ENCODE results near the gene C11orf16. TPM values are rescaled to one million over a fixed set of nuclear protein-coding genes. Genes with fewer than 3 reads are reported as not detected.
A peak's percentile ranks its signal among the peaks of the same experiment; 100 is the strongest.

C11orf16 gene
- total RNA-seq, 1 experiment from 2014 or later, result not detected

DNA sequence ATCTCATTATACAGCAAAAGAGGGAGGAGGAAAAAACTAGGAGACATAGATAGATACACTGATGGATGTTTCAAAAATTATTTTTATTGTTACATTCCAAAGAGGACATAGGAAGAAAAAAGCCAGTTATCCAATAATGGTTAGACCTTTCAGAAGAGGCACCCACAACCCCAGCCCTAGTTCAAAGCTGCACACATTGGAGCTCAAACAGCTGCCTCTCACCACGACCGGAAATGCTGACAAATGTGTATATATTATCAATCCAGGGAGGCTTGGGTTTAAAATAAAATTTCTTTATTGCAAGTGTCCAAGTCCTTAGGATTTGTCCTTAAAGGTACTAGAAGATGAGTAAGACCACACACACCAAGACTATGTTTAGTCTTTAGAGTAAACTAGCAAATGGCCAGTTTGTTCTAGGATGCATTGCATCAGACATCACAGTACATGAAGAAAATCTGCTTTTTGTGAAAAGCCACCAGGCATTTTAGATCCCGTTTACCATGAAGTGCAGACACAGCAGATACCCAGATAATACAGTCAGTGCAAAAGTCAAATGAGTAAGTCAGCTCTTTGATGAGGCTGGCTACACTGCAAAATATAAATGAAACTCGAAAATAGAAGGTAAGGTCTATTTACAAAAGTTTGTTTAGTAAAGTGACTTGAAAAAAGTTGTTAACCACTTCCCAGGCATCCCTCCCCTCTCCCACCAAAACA is 14.6 kb upstream of the C11orf16 start:
- H3K27ac ChIP-seq (ENCODE audit: low read depth, low read length), result no peak overlapping the region
- ChIA-PET CTCF (interaction anchor here (3.2 kb wide), 1 partner anchor 12 kb away, joined by 14 read pairs; no protein-coding TSS in a partner anchor), POLR2A (no interaction called here), RAD21 (ENCODE audit: low non-redundant PET in 1 of 2, low total read pairs in 2 of 2, uncharacterized antibody in 2 of 2, unreplicated experiment in 2 of 2) (no interaction called here)
- TF ChIP-seq POLR2A (IDR thresholded peaks at IDR 0.05; ENCODE audit: borderline replicate concordance, extremely low read depth, insufficient read depth, insufficient read length) (no peak), SP1 (IDR thresholded peaks at IDR 0.05; ENCODE audit: low read depth) (no peak), TCF7L2 (IDR thresholded peaks at IDR 0.05; ENCODE audit: borderline replicate concordance, extremely low read depth, insufficient read depth, insufficient read length) (no peak)
- intact Hi-C loops (cut with micrococcal nuclease), result no loop called here
- no peaks in the 10 kb centered on the region for H3K27me3 ChIP-seq (ENCODE audit: insufficient read depth, low read length)
- no peak overlapping the region for H3K4me2 ChIP-seq (ENCODE audit: low read length)
- no peak overlapping the region for H2AFZ ChIP-seq (ENCODE audit: low read depth, low read length, poor library complexity, severe bottlenecking)
- H3K36me3 ChIP-seq (ENCODE audit: control insufficient read depth in 1 of 2, insufficient read depth in 2 of 2, low read length in 2 of 2), result peaks cover under 1 to 2% of the 10 kb centered on the region in 2 experiments; a peak in 1 of 4 replicates
- no peaks in the 10 kb centered on the region for H3K79me2 ChIP-seq (ENCODE audit: insufficient read depth, low read length)
- BruUV-seq (replicated peaks), result TSS peak; percentile 38
- DNase-seq (ENCODE audit: low read depth, low spot score) (no peak), ATAC-seq (no peak)
- H3K9me2 ChIP-seq (ENCODE audit: insufficient read depth), result no peaks in the 10 kb centered on the region
- no peak overlapping the region for H3K4me3 ChIP-seq (replicated peaks in 1 of 2; ENCODE audit: low read depth in 1 of 2, low read length in 2 of 2)
- H4K20me1 ChIP-seq (ENCODE audit: insufficient read depth), result no peaks in the 10 kb centered on the region
- H3K4me1 ChIP-seq (ENCODE audit: control insufficient read depth in 1 of 2, insufficient read depth in 2 of 2, low read length in 2 of 2), result no peaks in the 10 kb centered on the region
- H3K9me3 ChIP-seq (ENCODE audit: control insufficient read depth in 1 of 2, insufficient read depth in 1 of 2, low read depth in 1 of 2, low read length in 2 of 2), result no peaks in the 10 kb centered on the region
- H3K9ac ChIP-seq (ENCODE audit: low read length), result no peak overlapping the region

DNA sequence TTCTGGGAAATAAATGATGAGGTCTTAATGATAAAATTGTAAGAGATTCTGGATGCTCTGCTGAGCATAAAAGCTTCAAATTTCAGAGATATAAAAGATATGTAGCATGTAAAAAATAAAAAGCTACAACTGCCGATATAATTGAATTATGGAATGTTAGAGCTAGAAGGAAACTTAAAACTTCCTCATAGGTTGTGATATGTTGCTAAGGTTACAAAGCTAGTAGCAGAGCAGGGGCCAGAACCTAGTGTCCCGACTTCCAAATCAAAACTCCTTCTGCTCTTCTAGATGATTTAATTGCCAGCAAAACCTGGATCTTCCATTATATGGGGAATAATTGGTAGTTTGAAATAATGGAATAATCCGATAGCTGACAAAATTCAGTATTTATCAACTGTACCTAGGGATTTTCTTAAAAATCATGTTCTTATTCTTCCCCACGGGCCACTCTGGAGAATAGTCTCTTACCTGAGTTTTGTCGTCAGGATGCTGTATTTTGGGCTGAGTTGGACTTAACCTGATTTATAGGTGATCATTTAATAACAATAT is 9.8 kb upstream of the C11orf16 start, which contains the start of gene ASCL3:
ASCL3 (minus strand) TSS at position 499 of the 549 bp plus-strand sequence. CDS start 4,855 bp downstream, outside the sequence.
- RAD21 ChIA-PET (ENCODE audit: low non-redundant PET in 1 of 2, low total read pairs in 2 of 2, uncharacterized antibody in 2 of 2, unreplicated experiment in 2 of 2), result no interaction called here
- no peak within 1 kb of the TSS for H3K4me3 ChIP-seq (replicated peaks in 1 of 2; ENCODE audit: low read depth in 1 of 2, low read length in 2 of 2)
- no peak within 1 kb of the TSS for H3K4me2 ChIP-seq (ENCODE audit: low read length)
- TF ChIP-seq POLR2AphosphoS5 (IDR thresholded peaks at IDR 0.05; ENCODE audit: low read depth, low read length) (no peak), JUND (IDR thresholded peaks at IDR 0.05) (no peak), EGR1 (IDR thresholded peaks at IDR 0.05; ENCODE audit: low read depth) (no peak), CBX3 (IDR thresholded peaks at IDR 0.05; ENCODE audit: low read depth) (no peak), EZH2 (IDR thresholded peaks at IDR 0.05) (no peak), MAX (IDR thresholded peaks at IDR 0.05) (no peak)
- ATAC-seq, result no peak
- H2AFZ ChIP-seq (ENCODE audit: low read depth, low read length, poor library complexity, severe bottlenecking), result no peak within 1 kb of the TSS
- BruUV-seq (replicated peaks), result no TSS peak
- H3K9ac ChIP-seq (ENCODE audit: low read length), result no peak within 1 kb of the TSS
- POLR2A ChIA-PET, result no interaction called here
- no peaks in the 10 kb centered on the region for H3K4me1 ChIP-seq (ENCODE audit: control insufficient read depth in 1 of 2, insufficient read depth in 2 of 2, low read length in 2 of 2)
- no peak for DNase-seq (ENCODE audit: low read depth, low spot score)
- no peaks in the 10 kb centered on the region for H3K27me3 ChIP-seq (ENCODE audit: insufficient read depth, low read length)
- intact Hi-C loops (cut with micrococcal nuclease), result no loop called here
- H3K9me3 ChIP-seq (ENCODE audit: control insufficient read depth in 1 of 2, insufficient read depth in 1 of 2, low read depth in 1 of 2, low read length in 2 of 2), result no peaks in the 10 kb centered on the region
- no peaks in the 10 kb centered on the region for H4K20me1 ChIP-seq (ENCODE audit: insufficient read depth)
- no peaks in the 10 kb centered on the region; a peak in 1 of 4 replicates for H3K36me3 ChIP-seq (ENCODE audit: control insufficient read depth in 1 of 2, insufficient read depth in 2 of 2, low read length in 2 of 2)
- CTCF ChIA-PET, result interaction anchor here (1.3 kb wide), 1 partner anchor 17 kb away, joined by 5 read pairs; no protein-coding TSS in a partner anchor
- no peaks in the 10 kb centered on the region for H3K9me2 ChIP-seq (ENCODE audit: insufficient read depth)
- no peaks in the 10 kb centered on the region for H3K79me2 ChIP-seq (ENCODE audit: insufficient read depth, low read length)
- no peak within 1 kb of the TSS for H3K27ac ChIP-seq (ENCODE audit: low read depth, low read length)
